GM18873 (cell line): ENCODE data around the gene GLOD4.

Experiments used
- ATAC-seq: cut with Tn5 transposase; IDR thresholded peaks from one replicate; pipeline ENCODE4 v1.9.1; 2021; ENCODE audit warnings: mild to moderate bottlenecking, moderate library complexity, moderate number of reproducible peaks; ENCODE audit not compliant: unreplicated experiment, low FRiP score

The GLOD4 gene

DNA sequence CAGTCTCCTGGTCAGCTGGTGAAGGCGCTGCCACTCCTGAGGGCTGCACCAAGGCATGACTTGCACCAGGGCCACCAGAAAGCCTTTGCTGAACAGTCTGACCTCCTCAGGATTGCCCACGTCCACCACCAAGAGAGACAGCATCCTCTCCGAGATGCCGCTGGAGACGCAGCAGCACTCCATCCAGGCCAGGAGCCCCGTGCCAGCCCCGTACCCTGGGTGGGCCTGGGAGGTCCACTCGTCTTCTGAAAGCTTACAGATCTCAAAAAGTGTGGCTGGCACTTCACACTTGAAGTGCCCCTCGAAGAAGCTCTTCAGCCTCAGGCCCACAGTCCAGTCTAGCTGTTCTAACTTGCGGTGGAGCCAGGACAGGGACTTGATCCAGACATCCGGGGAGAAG lies 36.7 kb downstream of the GLOD4 start:
- ATAC-seq: no peak

DNA sequence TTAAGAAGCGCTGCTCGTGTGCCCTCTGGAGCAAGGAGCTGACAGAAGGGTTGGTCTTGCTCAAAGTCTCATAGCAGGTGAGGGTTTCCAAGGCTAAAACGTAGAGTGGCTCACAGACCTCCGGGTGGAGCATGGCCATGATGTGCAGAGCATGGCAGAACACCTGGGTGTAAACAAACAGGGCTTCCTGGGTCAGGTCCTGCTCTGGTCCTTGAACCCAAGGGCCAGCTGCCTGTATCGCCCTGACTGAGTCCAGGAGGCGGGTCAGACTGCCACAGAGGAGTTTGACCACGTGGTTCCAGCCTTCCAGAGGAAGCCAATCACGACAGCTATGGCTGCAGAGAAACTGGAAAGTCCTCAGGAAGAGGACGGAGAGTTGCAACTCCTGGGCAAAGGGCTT lies 37.1 kb downstream of the GLOD4 start:
- no peak for ATAC-seq

DNA sequence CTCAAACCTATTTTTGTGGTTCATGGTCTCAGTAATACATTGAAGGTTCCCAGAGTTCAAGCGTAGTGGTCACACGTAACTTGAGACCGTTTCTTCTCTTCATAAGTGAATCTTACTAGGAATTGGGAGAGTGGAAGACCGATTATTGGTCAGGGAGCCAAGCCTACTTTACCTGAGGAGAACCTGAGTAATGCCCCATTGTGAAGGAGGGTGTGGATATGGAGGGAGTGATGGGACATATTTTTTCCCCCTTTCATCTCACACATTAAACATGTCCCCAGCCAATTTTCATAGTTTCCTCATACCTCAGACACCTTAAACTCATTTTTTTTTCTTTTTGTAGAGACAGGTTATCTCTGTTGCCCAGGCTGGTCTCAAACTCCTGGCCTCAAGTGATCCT lies 38.9 kb downstream of the GLOD4 start:
- ATAC-seq: no peak

DNA sequence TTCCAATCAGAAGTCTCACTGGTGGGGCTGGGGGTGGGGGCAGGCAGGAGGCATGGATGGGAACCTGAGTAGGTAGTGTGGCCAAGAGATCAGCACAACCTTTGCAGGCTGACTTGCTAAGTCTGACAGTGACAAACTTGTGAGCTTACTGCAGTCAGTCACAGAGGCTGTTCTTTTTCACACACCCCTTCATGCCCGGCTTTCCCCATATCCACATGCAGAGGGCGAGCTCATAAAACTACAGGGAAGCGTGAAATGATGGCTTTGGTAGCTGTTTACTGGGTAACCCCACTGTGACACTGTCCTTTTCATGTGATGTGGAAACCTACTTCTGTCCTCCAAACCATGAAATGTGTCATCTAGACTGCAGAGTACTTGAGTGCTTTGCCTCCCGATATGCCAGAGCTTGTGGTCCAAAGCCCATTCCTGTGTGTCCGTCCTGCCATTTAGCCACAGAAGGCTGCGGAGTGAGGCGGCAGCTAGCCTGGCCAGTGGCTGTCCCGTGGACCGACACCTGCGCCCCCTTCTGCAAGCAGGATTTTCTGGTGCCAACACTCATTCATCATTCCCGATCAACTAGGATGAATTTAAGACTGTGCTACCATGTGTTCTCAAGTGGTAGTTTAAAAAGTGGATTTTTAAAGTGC lies 39.8 kb downstream of the GLOD4 start:
- no peak for ATAC-seq

DNA sequence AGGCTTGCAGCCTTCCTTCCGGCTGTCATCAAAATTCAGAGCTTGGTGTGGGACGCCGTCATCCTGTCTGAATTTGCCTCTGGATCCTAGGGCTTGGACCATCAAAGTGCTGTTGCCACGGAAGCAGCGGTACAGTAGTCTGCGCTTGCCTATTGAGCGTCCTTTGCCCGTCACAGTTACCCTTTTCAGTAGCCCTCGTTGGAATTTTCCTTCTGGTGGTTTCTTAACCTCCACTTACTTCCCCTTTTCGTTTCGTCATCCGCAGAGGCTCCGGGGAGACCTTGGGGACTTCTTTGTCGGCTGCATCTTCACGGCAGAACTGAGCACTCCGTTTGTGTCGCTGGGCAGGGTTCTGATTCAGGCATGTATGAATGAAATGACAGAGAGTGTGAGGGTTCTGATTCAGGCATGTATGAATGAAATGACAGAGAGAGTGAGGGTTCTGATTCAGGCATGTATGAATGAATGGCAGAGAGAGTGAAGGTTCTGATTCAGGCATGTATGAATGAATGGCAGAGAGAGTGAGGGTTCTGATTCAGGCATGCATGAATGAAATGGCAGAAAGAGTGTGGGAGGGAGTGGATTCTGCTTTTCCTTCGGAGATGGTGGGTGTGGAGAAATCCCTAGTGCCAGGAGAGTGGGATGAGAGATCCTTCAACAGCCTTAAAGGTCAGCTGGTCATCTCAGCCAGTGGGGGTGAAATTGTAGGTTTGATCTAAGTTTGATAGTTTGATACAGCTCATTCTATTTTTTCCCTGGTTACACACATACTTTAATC lies 41.7 kb downstream of the GLOD4 start:
- ATAC-seq: no peak

DNA sequence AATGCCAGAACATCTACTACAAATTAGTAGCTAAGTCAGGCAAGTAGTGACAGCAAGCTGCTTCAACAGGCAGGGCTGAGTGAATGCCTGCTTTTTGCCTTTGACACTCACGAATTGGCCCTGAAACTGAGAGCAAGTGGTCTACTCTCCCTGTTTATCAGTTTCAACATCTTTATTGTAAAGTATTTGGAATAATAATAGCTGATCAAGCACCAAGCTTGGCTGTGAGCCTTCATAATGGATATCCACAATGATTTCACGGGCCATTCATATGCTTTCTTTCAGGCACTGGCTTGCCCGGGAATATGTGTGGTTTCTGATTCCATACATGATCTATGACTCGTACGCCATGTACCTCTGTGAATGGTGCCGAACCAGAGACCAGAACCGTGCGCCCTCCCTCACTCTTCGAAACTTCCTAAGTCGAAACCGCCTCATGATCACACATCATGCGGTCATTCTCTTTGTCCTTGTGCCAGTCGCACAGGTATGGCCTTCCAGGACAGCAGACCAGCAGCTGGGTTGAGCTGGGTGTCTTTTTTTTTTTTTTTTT lies 44.4 kb downstream of the GLOD4 start:
- ATAC-seq: no peak

DNA sequence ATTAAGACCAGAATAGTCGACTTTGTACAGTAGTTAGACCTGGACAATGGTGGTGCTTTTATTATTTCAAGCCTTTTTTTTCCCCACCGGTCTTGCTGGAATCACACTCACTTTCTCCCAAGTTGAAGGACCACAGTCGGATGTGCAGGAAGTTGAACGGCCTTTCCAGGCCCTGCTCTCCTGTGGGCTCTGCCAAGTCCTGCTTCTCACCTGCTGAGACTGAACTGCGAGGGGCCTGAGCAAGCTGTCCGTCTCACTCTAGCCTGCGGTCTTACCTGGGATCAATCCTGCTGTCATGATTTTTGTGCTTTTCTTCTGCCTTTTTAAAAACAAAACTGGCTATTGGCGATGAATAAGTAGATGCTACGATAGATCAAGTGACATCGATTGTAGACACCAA lies 48.3 kb downstream of the GLOD4 start:
- no peak for ATAC-seq

DNA sequence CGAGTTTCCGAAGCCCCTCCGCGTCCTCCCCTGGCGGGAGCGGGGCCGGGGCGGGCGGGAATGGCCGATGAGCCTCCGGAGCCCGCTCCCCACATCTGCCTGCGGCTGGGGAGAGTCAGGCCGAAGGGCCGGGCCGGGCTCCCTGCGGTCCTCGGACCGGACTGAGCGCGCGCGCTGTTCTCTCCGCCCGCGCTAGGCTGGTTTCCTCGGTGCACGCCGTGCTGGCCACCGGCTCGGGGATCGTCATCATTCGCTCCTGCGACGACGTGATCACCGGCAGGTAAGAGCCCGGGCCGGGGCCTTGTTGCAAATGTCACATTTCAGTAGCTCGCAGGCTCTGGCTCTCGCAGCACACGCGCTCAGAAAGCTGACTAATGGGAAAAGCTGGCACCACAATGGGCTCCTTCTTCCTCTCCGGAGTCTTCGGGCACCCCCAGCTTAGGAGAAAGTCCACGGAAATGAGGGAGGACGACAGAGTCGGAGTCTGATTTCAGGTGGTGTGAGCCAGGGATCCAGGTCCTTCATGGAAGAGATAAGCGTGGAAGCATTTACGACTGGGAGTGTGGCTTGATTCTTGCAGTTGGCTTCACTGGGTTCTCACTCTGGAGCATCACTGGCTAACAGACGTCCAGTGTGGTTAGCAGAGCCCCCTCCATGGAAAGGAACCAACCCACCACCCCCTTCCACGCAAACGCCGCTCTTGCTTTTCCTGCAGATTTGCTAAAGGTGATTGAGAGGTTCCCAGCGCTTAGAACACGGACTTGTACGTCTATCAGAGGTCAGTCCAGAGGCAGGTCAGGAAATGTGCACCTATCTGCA lies 49.0 kb downstream of the GLOD4 start:
- ATAC-seq: no peak

DNA sequence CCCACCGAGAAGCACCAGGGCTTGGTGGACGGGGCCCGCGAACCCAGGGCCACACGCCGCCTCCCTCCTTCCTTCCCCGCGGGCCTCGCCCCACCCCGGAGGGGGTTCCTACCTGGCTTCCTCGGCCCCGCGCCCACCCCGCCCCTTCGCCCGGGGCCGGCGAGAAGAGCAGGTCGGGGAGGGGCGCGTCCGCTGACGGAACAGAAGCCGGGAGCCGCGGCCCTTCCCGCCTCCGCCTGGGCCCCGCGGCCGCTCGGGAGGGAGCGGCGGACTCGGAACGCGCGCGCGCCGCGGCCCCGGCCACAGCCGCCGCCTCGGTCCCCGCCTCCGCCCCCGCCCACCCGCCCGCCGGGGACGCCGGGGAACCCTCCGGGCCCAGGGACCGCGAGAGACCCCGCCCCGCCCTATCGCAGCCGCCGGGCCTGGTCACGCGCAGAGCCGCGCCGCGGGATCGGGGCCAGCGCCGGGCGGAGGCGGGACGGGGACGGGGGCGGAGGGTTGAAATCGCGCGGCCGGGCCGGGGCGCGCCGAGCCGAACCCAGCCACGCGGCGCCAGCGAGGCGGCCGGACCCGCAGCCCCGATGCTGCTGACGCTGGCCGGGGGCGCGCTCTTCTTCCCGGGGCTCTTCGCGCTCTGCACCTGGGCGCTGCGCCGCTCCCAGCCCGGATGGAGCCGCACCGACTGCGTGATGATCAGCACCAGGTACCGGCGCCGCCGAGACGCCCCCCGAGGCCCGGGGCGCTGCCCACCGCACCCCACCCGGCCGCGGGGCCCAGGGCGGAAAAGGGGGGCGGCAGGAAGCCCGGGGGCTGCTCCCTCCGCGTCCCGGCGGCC lies 49.8 kb downstream of the GLOD4 start, which contains the start of gene TLCD3A:
TLCD3A (plus strand) TSS at position 530 of the 835 bp plus-strand sequence; CDS start at position 582, 52 bp downstream.
- no peak for ATAC-seq

DNA sequence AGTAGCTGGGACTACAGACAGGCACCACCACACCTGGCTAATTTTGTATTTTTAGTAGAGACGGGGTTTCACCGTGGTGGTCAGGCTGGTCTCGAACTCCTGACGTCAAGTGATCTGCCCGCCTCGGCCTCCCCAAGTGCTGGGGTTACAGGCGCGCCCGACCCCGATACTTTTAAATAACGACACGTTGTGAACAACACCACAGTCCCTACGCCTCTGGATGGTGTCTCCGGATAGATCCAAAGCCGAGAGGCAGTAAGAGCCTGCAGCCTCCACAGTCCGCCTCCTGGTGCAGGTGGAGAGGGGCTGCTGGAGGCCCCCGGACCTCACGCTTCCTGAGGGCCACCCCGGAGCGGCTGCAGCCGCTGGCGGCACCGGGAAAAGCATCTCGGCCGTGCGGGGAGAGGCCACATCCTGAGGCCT lies 50.4 kb downstream of the GLOD4 start:
- no peak for ATAC-seq

DNA sequence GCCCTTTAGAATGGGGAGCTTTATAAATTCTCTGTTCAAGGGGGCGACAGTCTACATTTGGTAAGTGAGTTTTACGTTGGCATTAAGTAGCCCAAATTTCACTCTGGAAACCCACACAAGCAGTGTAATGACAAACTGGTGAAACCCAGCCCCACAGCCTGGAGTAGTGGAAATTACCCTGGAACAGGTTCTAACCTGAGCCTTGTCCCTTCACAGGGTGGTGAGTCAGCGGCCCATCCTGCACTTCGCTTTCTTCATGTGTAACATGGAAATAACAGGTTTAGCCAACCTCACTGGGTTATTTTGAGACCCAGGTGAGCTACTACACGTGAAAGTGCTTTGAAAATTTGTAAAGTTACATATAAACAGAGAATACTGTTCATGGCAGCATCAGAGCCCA lies 53.2 kb downstream of the GLOD4 start:
- no peak for ATAC-seq

DNA sequence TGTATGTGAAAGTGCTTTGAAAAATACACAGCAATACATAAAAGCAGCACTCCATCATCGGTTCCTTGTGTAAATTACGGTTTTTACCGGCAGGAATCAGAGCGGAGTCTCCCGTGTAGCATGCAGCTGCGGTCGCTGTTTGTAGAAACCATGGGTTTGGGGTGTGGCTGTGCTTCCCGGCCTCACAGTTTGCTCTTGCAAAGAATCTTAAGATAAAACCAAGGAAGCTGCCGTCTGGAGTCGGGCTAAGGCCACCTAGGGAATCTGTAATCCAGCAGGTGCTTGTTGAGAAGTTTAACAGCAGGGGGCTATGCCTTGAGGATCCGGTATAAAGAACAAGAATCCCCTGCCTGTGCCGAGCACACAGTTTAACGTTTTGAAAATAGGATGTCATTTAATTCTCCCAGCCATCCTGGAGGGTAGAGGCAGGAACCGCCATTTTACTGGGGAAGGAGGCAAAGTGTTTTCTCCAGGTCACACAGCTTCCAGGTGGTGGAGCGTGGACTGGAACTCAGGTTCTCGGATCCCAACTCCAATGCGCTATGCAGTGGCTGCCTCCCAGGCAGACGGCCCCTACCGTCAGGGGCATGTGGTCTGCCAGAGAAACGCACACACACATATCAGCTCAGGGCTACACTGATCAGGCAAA lies 55.7 kb downstream of the GLOD4 start:
- no peak for ATAC-seq

DNA sequence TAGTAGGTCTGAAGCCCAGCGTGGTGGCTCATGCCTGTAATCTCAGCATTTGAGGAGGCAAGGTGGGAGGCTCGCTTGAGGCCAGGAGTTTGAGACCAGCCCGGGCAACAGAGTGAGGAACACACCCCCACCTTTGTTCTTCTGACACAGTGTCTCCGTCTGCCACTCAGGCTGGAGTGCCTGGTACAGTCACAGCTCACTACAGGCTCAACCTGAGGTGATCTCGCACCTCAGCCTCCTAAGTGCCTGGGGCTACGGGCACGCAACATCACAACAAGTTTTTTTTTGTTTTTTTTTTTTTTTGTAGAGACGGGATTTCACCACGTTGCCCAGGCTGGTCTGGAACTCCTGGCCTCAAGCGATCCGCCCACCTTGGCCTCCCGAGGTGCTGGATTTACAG lies 56.3 kb downstream of the GLOD4 start:
- ATAC-seq: no peak

DNA sequence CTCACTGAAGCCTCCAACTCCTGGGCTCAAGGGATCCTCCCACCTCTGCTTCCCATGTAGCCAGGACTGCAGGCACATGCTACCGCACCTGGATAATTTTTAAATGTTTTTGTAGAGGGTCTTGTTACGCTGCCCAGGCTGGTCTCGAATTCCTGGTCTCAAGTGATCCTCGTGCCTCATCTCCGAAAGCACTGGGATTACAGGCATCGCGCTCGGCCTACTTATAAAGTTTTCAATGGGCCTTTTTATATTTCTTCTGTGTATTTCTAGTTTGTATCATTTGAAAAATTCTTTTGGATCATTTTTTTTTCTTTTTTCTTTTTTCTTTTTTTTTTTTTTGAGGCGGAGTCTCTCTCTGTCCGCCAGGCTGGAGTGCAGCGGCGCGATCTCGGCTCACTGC lies 57.0 kb downstream of the GLOD4 start:
- ATAC-seq: no peak

DNA sequence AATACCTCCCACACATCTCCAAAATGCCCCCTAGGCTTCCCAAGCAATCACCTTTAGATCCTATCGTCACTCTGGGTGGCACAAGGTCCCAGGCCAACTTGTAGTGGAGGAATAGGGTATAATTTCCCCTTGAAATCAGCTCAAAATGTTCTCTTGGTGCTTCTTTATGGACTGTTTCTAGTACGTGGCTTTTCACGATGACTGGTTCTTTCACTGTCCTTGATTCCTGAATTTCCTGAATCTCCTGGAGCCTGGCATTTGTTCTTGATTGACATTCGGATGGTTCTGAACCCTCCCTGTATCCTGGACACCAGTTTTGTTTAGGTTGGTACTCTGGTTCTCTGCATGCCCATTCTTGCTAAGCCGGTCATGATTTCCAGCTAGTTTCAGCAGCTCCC lies 60.5 kb downstream of the GLOD4 start:
- no peak for ATAC-seq

DNA sequence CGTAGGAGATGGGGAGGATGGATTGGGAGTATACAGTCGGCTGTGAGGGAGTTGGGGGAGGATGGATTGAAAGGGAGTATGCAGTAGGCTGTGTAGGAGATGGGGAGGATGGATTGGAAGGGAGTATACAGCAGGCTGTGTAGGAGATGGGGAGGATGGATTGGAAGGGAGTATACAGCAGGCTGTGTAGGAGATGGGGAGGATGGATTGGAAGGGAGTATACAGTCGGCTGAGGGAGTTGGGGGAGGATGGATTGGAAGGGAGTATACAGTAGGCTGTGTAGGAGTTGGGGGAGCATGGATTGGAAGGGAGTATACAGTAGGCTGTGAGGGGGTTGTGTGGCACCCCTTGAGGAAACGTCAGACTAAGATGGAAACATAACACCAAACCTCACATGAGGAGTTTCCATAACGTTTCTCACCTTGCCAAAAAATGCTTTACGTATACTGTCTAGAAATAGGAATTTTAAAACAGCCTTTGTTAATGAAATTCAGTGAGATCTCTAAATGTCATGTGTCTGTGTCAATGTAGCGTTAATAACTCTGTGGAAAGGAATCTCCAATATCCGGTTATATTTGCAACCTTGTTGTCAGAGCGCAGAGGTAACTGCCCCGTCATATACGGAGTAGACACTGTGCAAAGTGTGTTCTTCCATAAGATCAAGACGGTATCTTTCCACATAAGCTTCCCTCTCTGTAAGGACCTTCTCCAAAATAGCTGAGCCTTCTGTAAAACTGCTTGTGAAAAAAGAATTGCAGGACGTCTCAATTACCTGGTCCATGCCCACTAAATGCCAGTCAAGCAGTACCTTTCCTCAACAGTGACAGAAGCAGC lies 61.2 kb downstream of the GLOD4 start:
- no peak for ATAC-seq

DNA sequence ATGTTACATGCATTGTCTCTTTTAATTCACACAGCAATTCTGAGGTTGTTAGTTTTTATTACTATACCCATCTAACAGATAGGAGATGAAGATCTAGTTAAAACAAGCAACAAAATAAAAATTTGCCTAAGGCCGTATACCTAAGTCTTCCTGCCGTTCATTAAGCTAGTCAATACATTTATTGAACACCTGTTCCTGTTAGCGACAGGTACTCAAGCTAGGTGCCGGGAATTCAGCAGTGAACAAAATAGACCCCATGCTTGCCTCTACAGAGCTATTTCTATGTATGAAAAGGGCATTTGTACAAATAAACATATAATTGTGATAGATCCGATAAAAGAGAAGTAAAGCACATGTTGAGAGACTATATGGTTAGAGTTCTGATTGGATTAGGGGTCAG lies 64.0 kb downstream of the GLOD4 start:
- ATAC-seq: no peak
